Tibial nerve (tissue), 3 donors: ENCODE results near the gene TRPV2.
"Not testable (repeated sequence)": the region's sequence is repeated elsewhere in the genome, so short reads cannot be mapped to it uniquely, and the experiment has no call there.

ENCODE experiments used
- CTCF ChIP-seq, 5 experiments: fragments of 200-600 bp in 3 of 5; fragments of 450-650 bp in 2 of 5; sonication (generic) in 3 of 5; IDR thresholded peaks; one replicate each; pipeline ENCODE4 v1.5.1; 2016 to 2019; ENCODE audit warnings: antibody characterized with exemption in 5 of 5, mild to moderate bottlenecking in 3 of 5, moderate library complexity in 2 of 5
- POLR2A ChIP-seq, 2 donors: fragments of 450-650 bp; IDR thresholded peaks; one replicate each; pipeline ENCODE4 v1.6.1; 2017; ENCODE audit warnings: antibody characterized with exemption in 2 of 2, mild to moderate bottlenecking in 2 of 2, moderate library complexity in 2 of 2

GRCh38 chr17:16395887-16396286 lies 19.5 kb upstream of the TRPV2 start:
- not testable (repeated sequence) for TF ChIP-seq CTCF, POLR2A (IDR thresholded peaks at IDR 0.05)
